ENCODE data around the gene MMP14. TPM values are rescaled to one million over a fixed set of nuclear protein-coding genes. Genes with fewer than 3 reads are reported as not detected.

Gene MMP14
- total and polyA plus RNA-seq, 9 of the 15 experiments (the other 6 are each of a cell fraction or from before 2014, with no cell fraction given) = 0.36 to 5.8 (median 1.3) TPM; not detected in 2

DNA sequence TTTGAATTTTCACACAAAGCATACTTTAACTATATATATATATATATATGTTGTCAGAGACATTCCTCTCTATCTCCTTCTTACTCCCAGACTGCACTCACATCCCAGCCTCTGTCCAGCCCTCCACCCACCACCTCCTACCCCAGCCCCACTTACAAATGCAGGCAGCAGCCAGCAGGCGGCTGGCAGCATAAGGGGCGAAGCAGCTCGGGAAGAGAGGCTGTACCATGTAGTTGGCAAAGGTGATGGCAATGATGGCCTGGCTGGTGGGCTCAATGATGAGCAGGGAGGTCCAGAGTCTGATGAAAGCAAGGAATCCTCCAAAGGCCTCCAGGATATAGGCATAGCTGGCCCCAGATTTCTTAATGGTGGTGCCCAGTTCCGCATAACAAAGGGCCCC lies 23.6 kb upstream of the MMP14 start:
- peaks cover 7 to 32% of the 10 kb centered on the region in 2 experiments; a peak in 4 of 5 replicates for H3K27me3 ChIP-seq (ENCODE audit: control insufficient read depth in 2 of 2, insufficient read depth in 2 of 2, low read length in 2 of 2)
- H3K36me3 ChIP-seq (ENCODE audit: control insufficient read depth, insufficient read depth, low read length) = no peaks in the 10 kb centered on the region
- TF ChIP-seq ZNF407 (IDR thresholded peaks at IDR 0.05; ENCODE audit: low read depth) = no peak
- TF ChIP-seq ZNF274 (IDR thresholded peaks at IDR 0.05; ENCODE audit: borderline replicate concordance, low read depth, low read length) = no peak
- no peak for TF ChIP-seq EZH2 (IDR thresholded peaks at IDR 0.05; ENCODE audit: borderline replicate concordance, low read depth, low read length)
- no peak for TF ChIP-seq KAT2B (IDR thresholded peaks at IDR 0.05; ENCODE audit: low read depth, low read length)
- TF ChIP-seq, protein P1, sequence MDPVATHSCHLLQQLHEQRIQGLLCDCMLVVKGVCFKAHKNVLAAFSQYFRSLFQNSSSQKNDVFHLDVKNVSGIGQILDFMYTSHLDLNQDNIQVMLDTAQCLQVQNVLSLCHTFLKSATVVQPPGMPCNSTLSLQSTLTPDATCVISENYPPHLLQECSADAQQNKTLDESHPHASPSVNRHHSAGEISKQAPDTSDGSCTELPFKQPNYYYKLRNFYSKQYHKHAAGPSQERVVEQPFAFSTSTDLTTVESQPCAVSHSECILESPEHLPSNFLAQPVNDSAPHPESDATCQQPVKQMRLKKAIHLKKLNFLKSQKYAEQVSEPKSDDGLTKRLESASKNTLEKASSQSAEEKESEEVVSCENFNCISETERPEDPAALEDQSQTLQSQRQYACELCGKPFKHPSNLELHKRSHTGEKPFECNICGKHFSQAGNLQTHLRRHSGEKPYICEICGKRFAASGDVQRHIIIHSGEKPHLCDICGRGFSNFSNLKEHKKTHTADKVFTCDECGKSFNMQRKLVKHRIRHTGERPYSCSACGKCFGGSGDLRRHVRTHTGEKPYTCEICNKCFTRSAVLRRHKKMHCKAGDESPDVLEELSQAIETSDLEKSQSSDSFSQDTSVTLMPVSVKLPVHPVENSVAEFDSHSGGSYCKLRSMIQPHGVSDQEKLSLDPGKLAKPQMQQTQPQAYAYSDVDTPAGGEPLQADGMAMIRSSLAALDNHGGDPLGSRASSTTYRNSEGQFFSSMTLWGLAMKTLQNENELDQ (CRISPR knock-in tag; IDR thresholded peaks at IDR 0.05; ENCODE audit: borderline replicate concordance) = no peak
- no peak for TF ChIP-seq RFX1 (IDR thresholded peaks at IDR 0.05)
- no peak for TF ChIP-seq ZNF175 (CRISPR knock-in tag; IDR thresholded peaks at IDR 0.05; ENCODE audit: low read depth)
- peak overlapping the region in 1 of 2 experiments; percentile 20; a peak in 1 of 4 replicates for H3K9ac ChIP-seq (ENCODE audit: insufficient read depth in 1 of 2, low read depth in 2 of 2, low read length in 2 of 2)
- DNase-seq (ENCODE audit: extremely low read depth in 1 of 4, low spot score in 3 of 4) (no peak), FAIRE-seq (no peak), ATAC-seq (no peak)
- no peaks in the 10 kb centered on the region for H3K79me2 ChIP-seq (ENCODE audit: control insufficient read depth, insufficient read depth, low read length)
- no peaks in the 10 kb centered on the region for H3K9me3 ChIP-seq (replicated peaks; ENCODE audit: control insufficient read depth, insufficient read depth, low read depth, low read length)
- BruUV-seq (replicated peaks) = no TSS peak
- H4K20me1 ChIP-seq (replicated peaks; ENCODE audit: control insufficient read depth, insufficient read depth, low read length) = no peaks in the 10 kb centered on the region
- ChIA-PET POLR2A (interaction anchor here (0.5 to 1.8 kb wide), 10 partner anchors 9 to 209 kb away, joined by 3 to 6 read pairs (median 3); partner anchors contain the start of gene REM2), CTCF (ENCODE audit: low intra/inter-chr PET ratio) (interaction anchor here (0.6 kb wide), 1 partner anchor 38 kb away, joined by 5 read pairs; no protein-coding TSS in a partner anchor)
- no peak overlapping the region for H3K4me3 ChIP-seq
- H3K27ac ChIP-seq (ENCODE audit: extremely low read depth, low read depth, low read length) = no peak overlapping the region
- intact Hi-C loops (cut with micrococcal nuclease) (no loop called here), in situ Hi-C loops (cut with MboI) (no loop called here)
- H3K4me2 ChIP-seq (ENCODE audit: insufficient read depth, low read length) = no peak overlapping the region
- H3K4me1 ChIP-seq (replicated peaks in 1 of 2; ENCODE audit: control insufficient read depth in 2 of 2, insufficient read depth in 2 of 2, low read length in 2 of 2) = no peaks in the 10 kb centered on the region; a peak in 1 of 5 replicates
- H2AFZ ChIP-seq (ENCODE audit: low read depth, low read length) = no peak overlapping the region
- no peaks in the 10 kb centered on the region for H3K9me1 ChIP-seq (ENCODE audit: control insufficient read depth, insufficient read depth, low read length)
- 24% methylated on average over 4 of the region's 4 CpGs for WGBS (ENCODE audit: insufficient coverage, low coverage, missing lambda C conversion rate)

All from K562 (cell line).